Spleen (tissue), 11 donors: ENCODE results near the gene MAN1C1. TPM values are rescaled to one million over a fixed set of nuclear protein-coding genes. Genes with fewer than 3 reads are reported as not detected.

Experiments
- DNase-seq: peaks from one replicate; pipeline ENCODE4 v3.0.0-alpha.2; 2020
- H3K27ac ChIP-seq, 8 donors: fragments of 200-600 bp; sonication (generic) in 7 of 8; 1 replicate in 4 of 8; 2 replicates in 4 of 8; pipeline versions ENCODE4 v1.5.0 to v1.8.0; 2016 to 2021; ENCODE audit warnings: inconsistent platforms in 4 of 8, mild to moderate bottlenecking in 4 of 8, moderate library complexity in 1 of 8
- H3K27me3 ChIP-seq, 7 donors: fragments of 200-600 bp; sonication (generic) in 6 of 7; replicated peaks in 1 of 7; 1 replicate in 4 of 7; 2 replicates in 3 of 7; pipeline versions ENCODE4 v1.5.0 to v1.8.0; 2016 to 2021; ENCODE audit warnings: inconsistent platforms in 3 of 7, mild to moderate bottlenecking in 1 of 7
- H3K36me3 ChIP-seq, 6 donors: fragments of 200-600 bp; sonication (generic) in 5 of 6; 1 replicate in 4 of 6; 2 replicates in 2 of 6; pipeline versions ENCODE4 v1.5.0 to v1.8.0; 2016 to 2021; ENCODE audit warnings: inconsistent platforms in 2 of 6
- H3K4me1 ChIP-seq, 6 donors: fragments of 200-600 bp; sonication (generic) in 5 of 6; 1 replicate in 3 of 6; 2 replicates in 3 of 6; pipeline versions ENCODE4 v1.5.0 to v1.8.0; 2016 to 2021; ENCODE audit warnings: inconsistent platforms in 3 of 6
- H3K4me3 ChIP-seq, 8 donors: fragments of 200-600 bp; sonication (generic) in 7 of 8; 1 replicate in 4 of 8; 2 replicates in 4 of 8; pipeline versions ENCODE4 v1.5.0 to v1.8.0; 2016 to 2021; ENCODE audit warnings: inconsistent platforms in 4 of 8, mild to moderate bottlenecking in 4 of 8, moderate library complexity in 2 of 8
- H3K9me3 ChIP-seq, 8 donors: fragments of 200-600 bp; sonication (generic) in 7 of 8; 1 replicate in 4 of 8; 2 replicates in 4 of 8; pipeline versions ENCODE4 v1.5.0 to v1.8.0; 2016 to 2021; ENCODE audit warnings: inconsistent platforms in 4 of 8
- CTCF ChIP-seq, 11 experiments: fragments of 200-600 bp in 7 of 11; fragments of 450-650 bp in 4 of 11; sonication (generic) in 4 of 11; IDR thresholded peaks in 8 of 11; conservative IDR thresholded peaks in 3 of 11; 1 replicate in 7 of 11; 2 replicates in 4 of 11; pipeline versions ENCODE4 v1.4.0 to v1.8.0; 2016 to 2021; ENCODE audit warnings: antibody characterized with exemption in 11 of 11, inconsistent platforms in 4 of 11, mild to moderate bottlenecking in 1 of 11
- POLR2A ChIP-seq, 3 donors: fragments of 450-650 bp; IDR thresholded peaks; one replicate each; pipeline ENCODE4 v1.5.1; 2017; ENCODE audit warnings: antibody characterized with exemption in 3 of 3, mild to moderate bottlenecking in 1 of 3
- POLR2AphosphoS5 ChIP-seq, 3 donors: sonication (generic); formaldehyde crosslinking; IDR thresholded peaks; one replicate each; pipeline ENCODE4 v1.5.1; 2017; ENCODE audit warnings: antibody characterized with exemption in 3 of 3
- WGBS, 5 donors: extraction: QIAGEN DNeasy Blood & Tissue Kit in 3 of 5; methylation state at CpG; one replicate each; pipeline versions ENCODE4 v1.1.5 to v1.1.7; 2013 to 2018; 5-methylcytosine and 5-hydroxymethylcytosine counted together
- intact Hi-C: fragments of 100-400 bp; cut with DNase I; formaldehyde crosslinking; loops from one replicate; pipeline ENCODE4 v1.15.0; 2023; ENCODE audit warnings: low total_unique reads
- polyA plus RNA-seq, 3 donors: library from polyadenylated mRNA; stranded (reverse); fragments of 200-250 nt; gene quantifications; one replicate each; pipeline ENCODE4 v1.2.1, GENCODE V29; 2013
- total RNA-seq, 7 donors: library from RNA; depleted of rRNA in 3 of 7; stranded (reverse); fragments of >200 nt in 3 of 7; fragmentation: NEBNext Ultra II Directional in 4 of 7; extraction: Animal tissue kit (Norgen Biotek cat#: 25700) in 4 of 7; gene quantifications; one replicate each; pipeline versions ENCODE4 v1.1.0 to v1.2.1, GENCODE V29; 2016 to 2021
- donor health status: healthy with polysubstance abuse.
- donor health status: DM: no; HTN: no; CAD: no; lungs with moderate emphysema.
- donor health status: DM: no; HTN: no; CAD: no.
- donor health status: Bipolar disorder and iron deficiency.
- donor health status: healthy.
- donor health status: DM: no; HTN: no; CAD: no.
- donor health status: DM: yes; HTN: yes; CAD: no.

MAN1C1 gene
- total and polyA plus RNA-seq, 10 donors, result 4.6 to 54.3 (median 41.1) TPM

GRCh38 chr1:25624156-25624555 lies 7.6 kb downstream of the MAN1C1 start:
- no peak overlapping the region for H3K27ac ChIP-seq
- TF ChIP-seq POLR2A (IDR thresholded peaks at IDR 0.05) (no peak), CTCF (IDR thresholded peaks at IDR 0.05 in 8 of 11, conservative IDR thresholded peaks at IDR 0.05 in 3 of 11) (no peak), POLR2AphosphoS5 (IDR thresholded peaks at IDR 0.05) (no peak)
- 43 to 57% (median 50%) methylated on average over 3 of the region's 3 CpGs for WGBS, 5 donors
- H3K27me3 ChIP-seq, result peaks cover 0 to 14% (median 0%) of the 10 kb centered on the region in 7 donors
- H3K4me3 ChIP-seq, result no peak overlapping the region
- H3K36me3 ChIP-seq, result no peaks in the 10 kb centered on the region
- no peaks in the 10 kb centered on the region for H3K9me3 ChIP-seq
- peaks cover 16 to 64% (median 44%) of the 10 kb centered on the region in 6 donors for H3K4me1 ChIP-seq
- intact Hi-C loops, result no loop called here
- DNase-seq, result no peak

GRCh38 chr1:25624604-25625003 lies 8.0 kb downstream of the MAN1C1 start:
- H3K4me3 ChIP-seq, result no peak overlapping the region
- H3K4me1 ChIP-seq, result peaks cover 12 to 64% (median 44%) of the 10 kb centered on the region in 6 donors
- H3K27ac ChIP-seq, result no peak overlapping the region
- intact Hi-C loops, result no loop called here
- no peak for DNase-seq
- no peaks in the 10 kb centered on the region for H3K36me3 ChIP-seq
- peaks cover 0 to 14% (median 0%) of the 10 kb centered on the region in 7 donors for H3K27me3 ChIP-seq
- TF ChIP-seq POLR2AphosphoS5 (IDR thresholded peaks at IDR 0.05) (no peak), POLR2A (IDR thresholded peaks at IDR 0.05) (no peak), CTCF (IDR thresholded peaks at IDR 0.05 in 8 of 11, conservative IDR thresholded peaks at IDR 0.05 in 3 of 11) (no peak)
- WGBS, 5 donors, result 86 to 88% (median 87%) methylated on average over 5 of the region's 5 CpGs
- H3K9me3 ChIP-seq, result no peaks in the 10 kb centered on the region

DNA sequence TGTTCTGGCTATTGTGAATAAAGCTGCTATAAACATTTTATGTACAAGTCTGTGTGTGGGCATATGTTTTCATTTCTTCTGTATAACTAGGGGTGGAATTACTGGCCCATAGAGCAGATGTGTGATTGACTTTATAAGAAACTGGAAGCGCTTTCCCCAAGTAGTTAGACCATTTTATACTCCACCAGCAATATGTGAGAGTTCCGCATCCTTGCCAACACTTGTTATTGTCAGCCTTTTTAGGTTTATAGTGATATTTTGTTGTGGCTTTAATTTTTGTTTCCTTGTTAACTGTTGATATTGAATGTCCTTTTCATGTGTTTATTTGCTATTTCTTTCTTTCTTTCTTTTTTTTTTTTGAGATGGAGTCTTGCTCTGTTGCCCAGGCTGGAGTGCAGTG lies 9.4 kb downstream of the MAN1C1 start:
- TF ChIP-seq POLR2AphosphoS5 (IDR thresholded peaks at IDR 0.05) (no peak), POLR2A (IDR thresholded peaks at IDR 0.05) (no peak), CTCF (IDR thresholded peaks at IDR 0.05 in 8 of 11, conservative IDR thresholded peaks at IDR 0.05 in 3 of 11) (no peak)
- no peak overlapping the region for H3K4me3 ChIP-seq
- 68 to 99% (median 94%) methylated on average over 2 of the region's 2 CpGs for WGBS, 5 donors
- H3K27ac ChIP-seq, result no peak overlapping the region
- DNase-seq, result no peak
- H3K9me3 ChIP-seq, result no peaks in the 10 kb centered on the region
- intact Hi-C loops, result no loop called here
- H3K4me1 ChIP-seq, result peaks cover 16 to 64% (median 40%) of the 10 kb centered on the region in 6 donors
- H3K36me3 ChIP-seq, result no peaks in the 10 kb centered on the region
- H3K27me3 ChIP-seq, result peaks cover 0 to 17% (median 0%) of the 10 kb centered on the region in 7 donors

DNA sequence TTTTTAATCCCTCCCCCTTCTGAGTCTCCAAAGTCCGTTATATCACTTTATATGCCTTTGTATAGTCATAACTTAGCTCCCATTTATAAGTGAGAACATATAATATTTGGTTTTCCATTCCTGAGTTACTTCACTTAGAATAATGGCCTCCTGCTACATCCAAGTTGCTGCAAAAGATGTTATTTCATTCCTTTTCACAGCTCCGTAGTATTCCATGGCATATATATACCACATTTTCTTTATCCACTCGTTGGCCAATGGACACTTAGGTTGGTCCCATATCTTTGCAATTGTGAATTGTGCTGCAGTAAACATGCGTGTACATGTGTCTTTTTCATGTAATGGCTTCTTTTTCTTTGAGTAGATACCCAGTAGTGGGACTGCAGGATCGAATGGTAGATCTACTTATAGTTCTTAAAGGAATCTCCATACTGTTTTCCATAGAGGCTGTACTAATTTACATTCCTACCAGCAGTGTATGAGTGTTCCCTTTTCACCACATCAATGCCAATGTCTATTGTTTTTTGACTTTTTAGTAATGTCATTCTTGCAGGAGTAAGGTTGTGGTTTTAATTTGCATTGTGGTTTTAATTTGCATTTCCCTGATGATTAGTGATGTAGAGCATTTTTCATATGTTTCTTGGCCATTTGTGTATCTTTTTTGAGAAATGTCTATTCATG lies 12.3 kb downstream of the MAN1C1 start:
- Histone ChIP-seq H3K36me3 (no peaks in the 10 kb centered on the region), H3K27ac (no peak overlapping the region), H3K4me1 (peaks cover 12 to 64% (median 34%) of the 10 kb centered on the region in 6 donors), H3K4me3 (no peak overlapping the region), H3K9me3 (no peaks in the 10 kb centered on the region), H3K27me3 (peaks cover 0 to 29% (median 0%) of the 10 kb centered on the region in 7 donors)
- no peak for DNase-seq
- intact Hi-C loops, result no loop called here
- TF ChIP-seq POLR2AphosphoS5 (IDR thresholded peaks at IDR 0.05) (no peak), CTCF (IDR thresholded peaks at IDR 0.05 in 8 of 11, conservative IDR thresholded peaks at IDR 0.05 in 3 of 11) (no peak), POLR2A (IDR thresholded peaks at IDR 0.05) (no peak)
- WGBS, 5 donors, result 86 to 94% (median 90%) methylated on average over 5 of the region's 5 CpGs
